HFFc6 (cell line): ENCODE results near the gene PAPPA. TPM values are rescaled to one million over a fixed set of nuclear protein-coding genes. Genes with fewer than 3 reads are reported as not detected.

Experiments used
- DNase-seq: peaks from one replicate; pipeline ENCODE4 v3.0.0-alpha.2; 2018
- H3K27ac Mint-ChIP-seq: 2 replicates; pipeline ENCODE4 v1.8.0; 2020; ENCODE audit warnings: mild to moderate bottlenecking, mixed read lengths
- H3K27me3 Mint-ChIP-seq: 2 replicates; pipeline ENCODE4 v1.8.0; 2021; ENCODE audit warnings: mild to moderate bottlenecking, moderate library complexity, mixed read lengths; ENCODE audit not compliant: insufficient read depth
- H3K36me3 Mint-ChIP-seq: 2 replicates; pipeline ENCODE4 v1.8.0; 2021; ENCODE audit warnings: low read depth, mixed read lengths
- H3K4me1 Mint-ChIP-seq: 2 replicates; pipeline ENCODE4 v1.8.0; 2020; ENCODE audit warnings: low read depth, mixed read lengths
- H3K4me3 Mint-ChIP-seq: 2 replicates; pipeline ENCODE4 v1.8.0; 2020; ENCODE audit warnings: mild to moderate bottlenecking, moderate library complexity, mixed read lengths
- H3K9me3 Mint-ChIP-seq: 2 replicates; pipeline ENCODE4 v1.8.0; 2020; ENCODE audit warnings: mild to moderate bottlenecking, mixed read lengths
- total RNA-seq, 6 experiments: library from RNA; stranded (reverse); fragmentation: NEBNext Ultra II Directional; extraction: Animal tissue kit (Norgen Biotek cat#: 25700); gene quantifications; 2 replicates in 1 of 6; 3 replicates in 5 of 6; pipeline ENCODE4 v1.2.3, GENCODE V29; 2021
- TF ChIP-seq, protein P1 (sequence below): fragments of 200-600 bp; sonication (generic); IDR thresholded peaks from 2 replicates; pipeline ENCODE4 v1.5.0; 2021; ENCODE audit warnings: antibody characterized with exemption, mild to moderate bottlenecking

PAPPA gene
- total RNA-seq, 6 experiments from 2014 or later, result 8.2 to 13.2 (median 12.3) TPM

DNA sequence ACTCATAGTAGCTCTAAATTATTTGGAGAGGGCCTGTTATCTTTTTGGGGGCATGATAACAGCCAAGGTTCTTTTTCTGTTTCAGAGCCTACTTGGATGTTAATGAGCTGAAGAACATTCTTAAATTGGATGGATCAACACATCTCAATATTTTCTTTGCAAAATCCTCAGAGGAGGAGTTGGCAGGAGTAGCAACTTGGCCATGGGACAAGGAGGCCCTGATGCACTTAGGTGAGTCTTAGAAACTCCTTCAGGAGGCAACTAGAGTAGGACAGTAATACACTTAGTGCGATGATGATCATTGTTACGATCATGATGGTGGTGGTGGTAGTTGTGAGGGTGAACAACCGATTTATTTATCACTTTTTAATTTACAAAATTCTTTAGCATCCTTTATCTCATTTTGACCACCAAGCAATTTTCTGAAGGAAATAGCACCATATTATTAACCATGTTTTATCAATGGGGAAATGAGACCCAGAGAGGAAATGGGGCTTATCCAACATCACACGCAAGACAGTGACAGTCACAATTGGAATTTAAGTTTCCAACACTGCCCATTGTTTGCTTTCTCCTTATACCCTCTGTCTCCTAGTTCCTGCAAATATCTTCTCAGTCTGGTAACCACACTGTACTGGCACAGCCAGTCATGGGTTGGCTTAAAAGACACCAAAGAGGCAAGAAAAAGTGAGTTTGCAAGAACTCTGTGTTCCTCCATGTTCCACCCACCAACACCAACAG, 54.0 kb downstream of the PAPPA start:
- no peaks in the 10 kb centered on the region; the same call in 1 of the 2 replicates for H3K27me3 Mint-ChIP-seq
- no peak overlapping the region for H3K27ac Mint-ChIP-seq
- no peak for DNase-seq
- H3K4me3 Mint-ChIP-seq, result no peak overlapping the region
- TF ChIP-seq, protein P1, sequence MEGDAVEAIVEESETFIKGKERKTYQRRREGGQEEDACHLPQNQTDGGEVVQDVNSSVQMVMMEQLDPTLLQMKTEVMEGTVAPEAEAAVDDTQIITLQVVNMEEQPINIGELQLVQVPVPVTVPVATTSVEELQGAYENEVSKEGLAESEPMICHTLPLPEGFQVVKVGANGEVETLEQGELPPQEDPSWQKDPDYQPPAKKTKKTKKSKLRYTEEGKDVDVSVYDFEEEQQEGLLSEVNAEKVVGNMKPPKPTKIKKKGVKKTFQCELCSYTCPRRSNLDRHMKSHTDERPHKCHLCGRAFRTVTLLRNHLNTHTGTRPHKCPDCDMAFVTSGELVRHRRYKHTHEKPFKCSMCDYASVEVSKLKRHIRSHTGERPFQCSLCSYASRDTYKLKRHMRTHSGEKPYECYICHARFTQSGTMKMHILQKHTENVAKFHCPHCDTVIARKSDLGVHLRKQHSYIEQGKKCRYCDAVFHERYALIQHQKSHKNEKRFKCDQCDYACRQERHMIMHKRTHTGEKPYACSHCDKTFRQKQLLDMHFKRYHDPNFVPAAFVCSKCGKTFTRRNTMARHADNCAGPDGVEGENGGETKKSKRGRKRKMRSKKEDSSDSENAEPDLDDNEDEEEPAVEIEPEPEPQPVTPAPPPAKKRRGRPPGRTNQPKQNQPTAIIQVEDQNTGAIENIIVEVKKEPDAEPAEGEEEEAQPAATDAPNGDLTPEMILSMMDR, result no peak
- peaks cover 32% of the 10 kb centered on the region for H3K4me1 Mint-ChIP-seq
- H3K9me3 Mint-ChIP-seq, result no peaks in the 10 kb centered on the region
- peaks cover 22% of the 10 kb centered on the region for H3K36me3 Mint-ChIP-seq

DNA sequence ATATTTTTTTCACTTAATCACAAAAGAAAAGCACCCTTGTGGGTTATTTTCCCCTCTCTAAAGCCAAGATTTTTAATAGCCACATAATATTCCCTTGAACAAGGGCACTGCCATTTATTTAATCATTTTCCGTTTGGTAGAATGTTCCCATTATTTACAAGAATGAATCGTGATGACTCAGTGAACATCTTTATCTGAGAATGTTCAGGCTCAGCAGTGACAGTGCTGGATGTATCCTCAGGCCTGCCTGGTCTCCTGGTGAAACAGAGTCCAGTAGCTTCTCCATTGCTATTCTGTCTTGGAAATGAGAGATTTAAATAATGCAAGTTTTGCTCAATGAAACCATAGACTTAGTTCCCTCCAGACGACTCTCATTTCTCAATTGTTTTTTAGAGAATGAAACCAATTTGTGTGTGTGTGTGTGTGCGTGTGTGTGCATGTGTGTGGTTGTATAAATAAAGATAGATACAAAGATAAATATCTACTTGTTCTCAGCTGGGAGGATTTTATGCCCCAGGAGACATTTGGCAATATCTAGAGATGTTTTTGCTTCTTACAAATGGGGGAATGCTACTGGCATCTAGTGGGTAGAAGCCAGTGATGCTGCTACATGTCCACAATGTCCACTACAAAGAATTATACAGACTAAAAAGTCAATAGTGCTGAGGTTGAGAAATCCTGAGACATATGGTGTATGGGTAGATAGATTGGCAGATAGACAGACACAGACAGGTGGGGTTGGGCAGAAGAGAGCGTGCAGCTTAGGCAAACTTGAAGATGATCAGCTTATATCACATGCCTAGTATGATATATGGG, 55.0 kb downstream of the PAPPA start:
- Mint-ChIP-seq H3K9me3 (no peaks in the 10 kb centered on the region), H3K36me3 (peaks cover 24% of the 10 kb centered on the region), H3K27ac (peak overlapping the region; percentile 81), H3K4me3 (no peak overlapping the region), H3K4me1 (peaks cover 28% of the 10 kb centered on the region), H3K27me3 (no peaks in the 10 kb centered on the region; the same call in 1 of the 2 replicates)
- peak; percentile 71 for DNase-seq
- TF ChIP-seq, protein P1, result peak; percentile 59

DNA sequence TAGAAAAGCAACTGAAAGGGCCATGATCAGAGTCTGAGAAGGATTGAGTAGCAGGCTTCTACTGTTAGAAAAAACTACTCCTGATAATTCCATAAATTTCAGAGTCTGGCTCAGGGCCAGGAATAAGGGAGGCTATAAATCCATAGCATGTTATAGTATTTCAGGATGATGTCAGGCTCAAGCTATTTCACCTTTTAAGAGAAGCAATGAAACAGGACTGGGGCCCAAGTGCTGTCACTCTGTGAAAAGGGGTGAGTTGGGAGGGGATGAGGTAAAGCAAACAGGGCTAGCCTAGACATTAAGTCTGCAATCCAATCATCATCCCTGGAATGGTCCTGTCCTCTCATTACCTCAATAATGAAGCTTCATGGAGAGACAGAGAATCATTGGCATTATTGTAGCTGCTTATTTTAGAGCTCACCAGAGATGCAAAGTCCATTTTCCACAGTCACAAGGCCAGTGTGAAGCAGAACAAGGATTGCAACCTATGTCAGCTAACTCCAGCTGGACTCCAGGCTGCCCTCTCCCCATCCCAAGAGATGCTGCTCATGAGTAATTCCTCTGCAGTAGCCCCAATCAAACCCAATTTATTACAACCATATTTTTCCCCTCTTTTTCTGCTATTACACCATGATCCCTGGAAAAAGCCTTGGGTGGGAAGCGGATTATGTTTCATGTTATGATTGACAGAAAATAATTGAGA, 56.0 kb downstream of the PAPPA start:
- no peak overlapping the region for H3K4me3 Mint-ChIP-seq
- no peaks in the 10 kb centered on the region for H3K9me3 Mint-ChIP-seq
- no peak for DNase-seq
- peaks cover 27% of the 10 kb centered on the region for H3K36me3 Mint-ChIP-seq
- H3K27ac Mint-ChIP-seq, result no peak overlapping the region
- peaks cover 28% of the 10 kb centered on the region for H3K4me1 Mint-ChIP-seq
- H3K27me3 Mint-ChIP-seq, result no peaks in the 10 kb centered on the region; the same call in 1 of the 2 replicates
- TF ChIP-seq, protein P1, result no peak

DNA sequence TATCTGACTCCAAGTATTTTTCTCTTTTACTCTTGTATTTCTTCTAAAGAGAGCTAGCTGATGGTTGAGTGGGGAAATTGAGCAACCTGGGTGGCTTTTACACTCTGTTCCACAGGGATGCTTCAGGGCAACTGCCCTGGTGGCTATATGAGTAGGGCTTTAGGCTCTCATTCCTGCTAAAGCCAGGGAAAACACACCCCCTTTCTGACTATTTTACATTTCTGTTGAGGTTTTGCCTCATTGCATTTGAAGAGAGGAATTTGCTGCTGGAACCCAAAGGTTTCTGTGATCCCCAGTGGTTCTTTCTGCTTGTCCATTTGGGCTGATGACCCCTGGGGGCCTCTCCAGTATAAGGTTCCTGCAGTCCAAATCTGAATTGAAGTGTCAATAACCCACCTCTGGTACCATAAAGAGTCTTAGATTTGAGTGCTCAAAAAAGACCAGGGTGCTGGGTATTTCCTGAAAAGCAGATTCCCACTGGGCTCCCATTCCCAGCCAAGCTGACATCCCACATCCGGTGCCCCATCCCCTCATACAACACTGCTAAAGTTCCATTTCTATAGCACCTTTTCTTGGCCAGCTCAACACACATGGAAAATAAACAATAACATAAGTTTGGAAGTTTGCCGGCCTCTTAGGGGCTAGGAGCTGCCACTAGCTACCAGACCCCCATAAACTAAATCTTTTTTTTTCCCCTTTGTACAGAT, 59.5 kb downstream of the PAPPA start:
- Mint-ChIP-seq H3K27me3 (no peaks in the 10 kb centered on the region; the same call in 1 of the 2 replicates), H3K36me3 (peaks cover 33% of the 10 kb centered on the region), H3K9me3 (no peaks in the 10 kb centered on the region), H3K27ac (no peak overlapping the region), H3K4me3 (no peak overlapping the region), H3K4me1 (peaks cover 23% of the 10 kb centered on the region)
- DNase-seq, result peak; percentile 15
- TF ChIP-seq, protein P1, result no peak

DNA sequence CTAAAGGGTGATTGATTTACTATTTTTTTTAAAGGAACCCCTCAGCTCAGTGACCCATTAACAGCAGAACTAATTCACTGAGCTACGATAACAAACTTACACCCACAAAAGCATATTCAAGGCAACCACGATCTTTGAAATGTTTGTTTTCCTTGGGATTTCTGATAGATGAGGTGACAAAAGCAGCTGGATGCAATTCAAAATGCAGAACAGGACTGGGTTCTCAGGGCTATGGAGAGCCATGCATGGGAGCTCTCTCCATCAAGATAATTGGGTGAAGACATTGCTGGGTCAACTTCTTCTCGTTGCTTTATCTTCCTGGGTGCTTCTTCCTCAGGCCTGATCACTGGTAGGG, 60.1 kb downstream of the PAPPA start:
- Mint-ChIP-seq H3K27ac (no peak overlapping the region), H3K36me3 (peaks cover 28% of the 10 kb centered on the region), H3K27me3 (no peaks in the 10 kb centered on the region; the same call in 1 of the 2 replicates), H3K4me3 (no peak overlapping the region), H3K9me3 (no peaks in the 10 kb centered on the region), H3K4me1 (peaks cover 17% of the 10 kb centered on the region)
- DNase-seq, result no peak
- TF ChIP-seq, protein P1, result no peak
